Gastroesophageal sphincter (tissue), 4 donors: Measurements from ENCODE around the gene LTV1. TPM values are rescaled to one million over a fixed set of nuclear protein-coding genes. Genes with fewer than 3 reads are reported as not detected.
"Not testable (repeated sequence)": the region's sequence is repeated elsewhere in the genome, so short reads cannot be mapped to it uniquely, and the experiment has no call there.

Experiments
- ATAC-seq: fragments of 150-250 bp; one replicate; pipeline ENCODE4 v1.9.1; 2016; ENCODE audit warnings: mild to moderate bottlenecking, moderate library complexity
- H3K27ac ChIP-seq, 4 donors: fragments of 200-600 bp; sonication (generic) in 3 of 4; 1 replicate in 3 of 4; 2 replicates in 1 of 4; pipeline ENCODE4 v1.5.1; 2016 to 2019
- H3K27me3 ChIP-seq: fragments of 200-600 bp; sonication (generic); one replicate; pipeline ENCODE4 v1.5.1; 2019
- H3K36me3 ChIP-seq, 2 donors: fragments of 200-600 bp; sonication (generic); one replicate each; pipeline ENCODE4 v1.5.1; 2019; ENCODE audit warnings: control low read depth in 1 of 2
- H3K4me1 ChIP-seq, 3 donors: fragments of 200-600 bp; sonication (generic); 1 replicate in 2 of 3; 2 replicates in 1 of 3; pipeline ENCODE4 v1.5.1; 2016 to 2019; ENCODE audit warnings: control low read depth in 2 of 3
- H3K4me3 ChIP-seq, 2 donors: fragments of 200-600 bp; sonication (generic); one replicate each; pipeline ENCODE4 v1.5.1; 2019; ENCODE audit warnings: mild to moderate bottlenecking in 1 of 2, moderate library complexity in 1 of 2
- H3K9me3 ChIP-seq, 3 donors: fragments of 200-600 bp; sonication (generic); one replicate each; pipeline ENCODE4 v1.5.1; 2017 to 2019; ENCODE audit warnings: control low read depth in 2 of 3
- CTCF ChIP-seq, 4 experiments: fragments of 200-600 bp in 2 of 4; fragments of 450-650 bp in 2 of 4; sonication (generic) in 1 of 4; IDR thresholded peaks; one replicate each; pipeline ENCODE4 v1.5.1; 2017 to 2019; ENCODE audit warnings: antibody characterized with exemption in 4 of 4, mild to moderate bottlenecking in 2 of 4, moderate library complexity in 2 of 4
- EP300 ChIP-seq: sonication (generic); formaldehyde crosslinking; IDR thresholded peaks from one replicate; pipeline ENCODE4 v1.6.1; 2017; ENCODE audit warnings: antibody characterized with exemption, mild to moderate bottlenecking
- POLR2A ChIP-seq, 2 donors: fragments of 450-650 bp; IDR thresholded peaks; one replicate each; pipeline ENCODE4 v1.6.1; 2017; ENCODE audit warnings: antibody characterized with exemption in 2 of 2, mild to moderate bottlenecking in 2 of 2, moderate library complexity in 1 of 2
- POLR2AphosphoS5 ChIP-seq: sonication (generic); formaldehyde crosslinking; IDR thresholded peaks from one replicate; pipeline ENCODE4 v1.6.1; 2017; ENCODE audit warnings: antibody characterized with exemption
- WGBS, 2 donors: methylation state at CpG; one replicate each; pipeline ENCODE4 v1.1.5; 2018; ENCODE audit warnings: low coverage in 1 of 2; 5-methylcytosine and 5-hydroxymethylcytosine counted together
- total RNA-seq, 4 donors: library from RNA; depleted of rRNA; stranded (reverse); fragments of >200 nt; gene quantifications; one replicate each; pipeline ENCODE4 v1.1.0, GENCODE V29; 2016

Gene LTV1
- total RNA-seq, 4 donors from 2014 or later, result 15.3 to 20.5 (median 17.1) TPM

GRCh38 chr6:143857651-143858050, 14.5 kb downstream of the LTV1 start:
- 90 to 94% methylated on average over 3 to 5 of the region's 5 CpGs for WGBS, 2 donors
- no peaks in the 10 kb centered on the region for H3K4me1 ChIP-seq
- TF ChIP-seq EP300, result no peak
- no peak for TF ChIP-seq CTCF (IDR thresholded peaks at IDR 0.05)
- TF ChIP-seq POLR2A (IDR thresholded peaks at IDR 0.05), result no peak
- no peak for TF ChIP-seq POLR2AphosphoS5
- H3K9me3 ChIP-seq, result peaks cover 0 to 16% (median 0%) of the 10 kb centered on the region in 3 donors
- no peak for ATAC-seq
- H3K27ac ChIP-seq, result no peak overlapping the region
- H3K4me3 ChIP-seq, result no peak overlapping the region
- no peaks in the 10 kb centered on the region for H3K27me3 ChIP-seq
- peaks cover 7 to 96% of the 10 kb centered on the region in 2 donors for H3K36me3 ChIP-seq

- no peak for ATAC-seq
- WGBS, 2 donors, result 87 to 91% methylated on average over 3 of the region's 3 CpGs
- no peaks in the 10 kb centered on the region for H3K27me3 ChIP-seq
- peaks cover 7 to 98% of the 10 kb centered on the region in 2 donors for H3K36me3 ChIP-seq
- no peak overlapping the region for H3K27ac ChIP-seq
- H3K9me3 ChIP-seq, result peaks cover 0 to 8% (median 0%) of the 10 kb centered on the region in 3 donors
- no peak for TF ChIP-seq POLR2AphosphoS5
- no peak for TF ChIP-seq POLR2A (IDR thresholded peaks at IDR 0.05)
- TF ChIP-seq EP300, result no peak
- no peak for TF ChIP-seq CTCF (IDR thresholded peaks at IDR 0.05)
- H3K4me1 ChIP-seq, result peaks cover 0 to 7% (median 0%) of the 10 kb centered on the region in 3 donors
- no peak overlapping the region for H3K4me3 ChIP-seq
These were observed 16.9 kb downstream of the LTV1 start for GRCh38 chr6:143859891-143860660.

- Histone ChIP-seq H3K9me3 (no peaks in the 10 kb centered on the region), H3K4me1 (peaks cover 0 to 7% (median 0%) of the 10 kb centered on the region in 3 donors), H3K27ac (peak overlapping the region in 1 of 4 donors; percentile 12), H3K36me3 (peaks cover 0 to 71% of the 10 kb centered on the region in 2 donors), H3K27me3 (no peaks in the 10 kb centered on the region), H3K4me3 (no peak overlapping the region)
- 26 to 34% methylated on average over 2 of the region's 2 CpGs for WGBS, 2 donors
- TF ChIP-seq POLR2AphosphoS5 (peak; percentile 65), CTCF (IDR thresholded peaks at IDR 0.05) (no peak)
- no peak for ATAC-seq
These were observed 20.6 kb downstream of the LTV1 start for GRCh38 chr6:143863771-143864170.

- no peak within 1 kb of the TSS for H3K4me3 ChIP-seq
- H3K9me3 ChIP-seq, result no peaks in the 10 kb centered on the region
- peak within 1 kb of the TSS in 1 of 4 donors; percentile 17 for H3K27ac ChIP-seq
- H3K36me3 ChIP-seq, result peaks cover 0 to 67% of the 10 kb centered on the region in 2 donors
- peaks cover 0 to 7% (median 0%) of the 10 kb centered on the region in 3 donors for H3K4me1 ChIP-seq
- ATAC-seq, result no peak
- TF ChIP-seq POLR2AphosphoS5, result no peak
- TF ChIP-seq EP300, result no peak
- TF ChIP-seq POLR2A (IDR thresholded peaks at IDR 0.05), result no peak
- TF ChIP-seq CTCF (IDR thresholded peaks at IDR 0.05), result no peak
- WGBS, 2 donors, result 27 to 41% methylated on average over 1 of the region's 1 CpG
- H3K27me3 ChIP-seq, result no peaks in the 10 kb centered on the region
These were observed 21.1 kb downstream of the LTV1 start, which contains the start of gene ZC2HC1B for GRCh38 chr6:143864234-143864633. Gene ZC2HC1B, plus strand, starts transcription at chr6:143864474. Its CDS starts 66 bp downstream, at chr6:143864540.

GRCh38 chr6:143867236-143867635, 24.1 kb downstream of the LTV1 start:
- peaks cover 0 to 7% (median 0%) of the 10 kb centered on the region in 3 donors for H3K4me1 ChIP-seq
- no peak for ATAC-seq
- H3K9me3 ChIP-seq, result no peaks in the 10 kb centered on the region
- no peaks in the 10 kb centered on the region for H3K27me3 ChIP-seq
- peaks cover 0 to 37% of the 10 kb centered on the region in 2 donors for H3K36me3 ChIP-seq
- no peak overlapping the region for H3K4me3 ChIP-seq
- TF ChIP-seq EP300, result no peak
- TF ChIP-seq CTCF (IDR thresholded peaks at IDR 0.05), result no peak
- TF ChIP-seq POLR2AphosphoS5, result no peak
- TF ChIP-seq POLR2A (IDR thresholded peaks at IDR 0.05), result no peak
- H3K27ac ChIP-seq, result no peak overlapping the region

- not testable (repeated sequence) for H3K4me1 ChIP-seq, H3K27me3 ChIP-seq, H3K27ac ChIP-seq, H3K4me3 ChIP-seq, ATAC-seq, H3K9me3 ChIP-seq
- WGBS, 2 donors, result 92 to 96% methylated on average over 3 of the region's 3 CpGs
- H3K36me3 ChIP-seq, result peaks cover 0 to 21% of the 10 kb centered on the region in 2 donors
These were observed 25.7 kb downstream of the LTV1 start for GRCh38 chr6:143868808-143869207.

- not testable (repeated sequence) for ATAC-seq, H3K27me3 ChIP-seq, H3K4me3 ChIP-seq, H3K36me3 ChIP-seq, H3K27ac ChIP-seq, H3K4me1 ChIP-seq, H3K9me3 ChIP-seq
- WGBS, 2 donors, result 100% methylated on average over 1 of the region's 1 CpG
These were observed 28.1 kb downstream of the LTV1 start for GRCh38 chr6:143871202-143871730.
